RWPE2 (cell line): ENCODE data around the gene SPAG8.

Experiments used
- ATAC-seq: fragments of 200-7000 bp; cut with Tn5 transposase; 3 replicates; pipeline ENCODE4 v1.9.1; 2021; ENCODE audit warnings: low read depth
- DNase-seq: peaks from one replicate; pipeline ENCODE4 v3.0.0-alpha.2; 2020; ENCODE audit warnings: low spot score
- H3K27ac ChIP-seq: fragments of 450-650 bp; 2 replicates; pipeline ENCODE4 v1.5.1; 2017; ENCODE audit warnings: mild to moderate bottlenecking; ENCODE audit not compliant: poor library complexity, severe bottlenecking
- H3K27me3 ChIP-seq: fragments of 250-450 bp; sonication (Bioruptor Pico); 2 replicates; pipeline ENCODE4 v1.5.1; 2021; ENCODE audit warnings: mild to moderate bottlenecking, moderate library complexity; ENCODE audit not compliant: insufficient read depth, poor library complexity, severe bottlenecking
- H3K36me3 ChIP-seq: fragments of 250-450 bp; sonication (Bioruptor Pico); 2 replicates; pipeline ENCODE4 v1.5.1; 2020; ENCODE audit warnings: low read depth, mild to moderate bottlenecking, moderate library complexity
- H3K4me1 ChIP-seq: fragments of 250-450 bp; sonication (Bioruptor Pico); 2 replicates; pipeline ENCODE4 v1.5.1; 2021; ENCODE audit warnings: mild to moderate bottlenecking, moderate library complexity; ENCODE audit not compliant: insufficient read depth, poor library complexity, severe bottlenecking
- H3K4me3 ChIP-seq: fragments of 250-450 bp; sonication (Bioruptor Pico); 2 replicates; pipeline ENCODE4 v1.5.1; 2021; ENCODE audit warnings: mild to moderate bottlenecking, moderate library complexity; ENCODE audit not compliant: severe bottlenecking
- H3K9me3 ChIP-seq: fragments of 250-450 bp; sonication (Bioruptor Pico); 2 replicates; pipeline ENCODE4 v1.5.1; 2021; ENCODE audit warnings: mild to moderate bottlenecking, moderate library complexity; ENCODE audit not compliant: severe bottlenecking
- TF ChIP-seq, protein P1 (sequence below): fragments of 450-650 bp; IDR thresholded peaks from one replicate; pipeline ENCODE4 v1.5.1; 2017; ENCODE audit warnings: mild to moderate bottlenecking, moderate library complexity; ENCODE audit not compliant: poor library complexity, severe bottlenecking

The SPAG8 gene

GRCh38 chr9:35801328-35802128 is 10.5 kb downstream of the SPAG8 start:
- TF ChIP-seq, protein P1, sequence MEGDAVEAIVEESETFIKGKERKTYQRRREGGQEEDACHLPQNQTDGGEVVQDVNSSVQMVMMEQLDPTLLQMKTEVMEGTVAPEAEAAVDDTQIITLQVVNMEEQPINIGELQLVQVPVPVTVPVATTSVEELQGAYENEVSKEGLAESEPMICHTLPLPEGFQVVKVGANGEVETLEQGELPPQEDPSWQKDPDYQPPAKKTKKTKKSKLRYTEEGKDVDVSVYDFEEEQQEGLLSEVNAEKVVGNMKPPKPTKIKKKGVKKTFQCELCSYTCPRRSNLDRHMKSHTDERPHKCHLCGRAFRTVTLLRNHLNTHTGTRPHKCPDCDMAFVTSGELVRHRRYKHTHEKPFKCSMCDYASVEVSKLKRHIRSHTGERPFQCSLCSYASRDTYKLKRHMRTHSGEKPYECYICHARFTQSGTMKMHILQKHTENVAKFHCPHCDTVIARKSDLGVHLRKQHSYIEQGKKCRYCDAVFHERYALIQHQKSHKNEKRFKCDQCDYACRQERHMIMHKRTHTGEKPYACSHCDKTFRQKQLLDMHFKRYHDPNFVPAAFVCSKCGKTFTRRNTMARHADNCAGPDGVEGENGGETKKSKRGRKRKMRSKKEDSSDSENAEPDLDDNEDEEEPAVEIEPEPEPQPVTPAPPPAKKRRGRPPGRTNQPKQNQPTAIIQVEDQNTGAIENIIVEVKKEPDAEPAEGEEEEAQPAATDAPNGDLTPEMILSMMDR, result no peak
- no peak overlapping the region for H3K4me3 ChIP-seq
- DNase-seq (no peak), ATAC-seq (no peak)
- peaks cover 8% of the 10 kb centered on the region for H3K4me1 ChIP-seq
- H3K9me3 ChIP-seq, result no peaks in the 10 kb centered on the region
- H3K27ac ChIP-seq, result no peak overlapping the region
- no peaks in the 10 kb centered on the region for H3K27me3 ChIP-seq
- H3K36me3 ChIP-seq, result no peaks in the 10 kb centered on the region

DNA sequence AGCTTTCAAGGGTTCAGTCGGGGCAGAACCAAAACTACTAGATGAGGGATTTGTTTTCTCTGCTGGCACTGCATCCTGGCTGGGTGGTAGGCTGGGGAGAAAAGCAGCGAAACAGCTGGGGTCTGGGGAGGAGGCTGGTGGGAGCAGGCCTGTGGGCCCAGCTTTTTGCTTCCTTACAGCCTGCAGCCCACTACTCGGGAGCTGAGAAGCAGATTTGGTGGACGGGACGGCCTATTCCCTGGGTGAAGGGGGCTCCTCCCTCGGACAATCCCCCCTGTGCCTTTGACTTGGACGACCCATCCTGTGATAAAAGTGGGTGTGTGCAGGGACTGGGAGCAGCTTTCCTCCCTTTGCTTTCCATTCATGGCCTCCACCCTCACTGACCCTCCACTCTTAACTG is 11.5 kb downstream of the SPAG8 start:
- no peak for DNase-seq
- no peak overlapping the region for H3K27ac ChIP-seq
- no peaks in the 10 kb centered on the region for H3K27me3 ChIP-seq
- peaks cover 11% of the 10 kb centered on the region for H3K4me1 ChIP-seq
- no peaks in the 10 kb centered on the region for H3K36me3 ChIP-seq
- H3K9me3 ChIP-seq, result no peaks in the 10 kb centered on the region
- no peak for ATAC-seq
- TF ChIP-seq, protein P1, result no peak
- no peak overlapping the region for H3K4me3 ChIP-seq

- peak overlapping the region; percentile 47 for H3K27ac ChIP-seq
- no peaks in the 10 kb centered on the region for H3K36me3 ChIP-seq
- H3K4me3 ChIP-seq, result no peak overlapping the region
- peaks cover 12% of the 10 kb centered on the region for H3K4me1 ChIP-seq
- H3K9me3 ChIP-seq, result no peaks in the 10 kb centered on the region
- TF ChIP-seq, protein P1, result no peak
- DNase-seq (peak; percentile 6), ATAC-seq (peak; percentile 83)
- no peaks in the 10 kb centered on the region for H3K27me3 ChIP-seq
Measured at GRCh38 chr9:35798658-35799374, 13.2 kb downstream of the SPAG8 start.

- H3K9me3 ChIP-seq, result no peaks in the 10 kb centered on the region
- peaks cover 12% of the 10 kb centered on the region for H3K4me1 ChIP-seq
- ATAC-seq (no peak), DNase-seq (no peak)
- H3K4me3 ChIP-seq, result no peak overlapping the region
- H3K27me3 ChIP-seq, result no peaks in the 10 kb centered on the region
- TF ChIP-seq, protein P1, result no peak
- no peaks in the 10 kb centered on the region for H3K36me3 ChIP-seq
- peak overlapping the region; percentile 47 for H3K27ac ChIP-seq
Measured at GRCh38 chr9:35797311-35798109, 14.6 kb downstream of the SPAG8 start.
